Suprapubic skin (tissue), 3 donors: ENCODE results near the gene LSM3.

ENCODE experiments used
- CTCF ChIP-seq, 2 donors: fragments of 200-600 bp in 1 of 2; fragments of 450-650 bp in 1 of 2; sonication (generic) in 1 of 2; IDR thresholded peaks; one replicate each; pipeline ENCODE4 v1.5.1; 2016 to 2019; ENCODE audit warnings: antibody characterized with exemption in 2 of 2, mild to moderate bottlenecking in 1 of 2, moderate library complexity in 1 of 2
- EP300 ChIP-seq: sonication (generic); formaldehyde crosslinking; IDR thresholded peaks from one replicate; pipeline ENCODE4 v1.6.1; 2017; ENCODE audit warnings: antibody characterized with exemption
- POLR2A ChIP-seq, 2 donors: fragments of 450-650 bp; IDR thresholded peaks; one replicate each; pipeline ENCODE4 v1.6.1; 2017; ENCODE audit warnings: antibody characterized with exemption in 2 of 2, mild to moderate bottlenecking in 2 of 2, moderate library complexity in 2 of 2

DNA sequence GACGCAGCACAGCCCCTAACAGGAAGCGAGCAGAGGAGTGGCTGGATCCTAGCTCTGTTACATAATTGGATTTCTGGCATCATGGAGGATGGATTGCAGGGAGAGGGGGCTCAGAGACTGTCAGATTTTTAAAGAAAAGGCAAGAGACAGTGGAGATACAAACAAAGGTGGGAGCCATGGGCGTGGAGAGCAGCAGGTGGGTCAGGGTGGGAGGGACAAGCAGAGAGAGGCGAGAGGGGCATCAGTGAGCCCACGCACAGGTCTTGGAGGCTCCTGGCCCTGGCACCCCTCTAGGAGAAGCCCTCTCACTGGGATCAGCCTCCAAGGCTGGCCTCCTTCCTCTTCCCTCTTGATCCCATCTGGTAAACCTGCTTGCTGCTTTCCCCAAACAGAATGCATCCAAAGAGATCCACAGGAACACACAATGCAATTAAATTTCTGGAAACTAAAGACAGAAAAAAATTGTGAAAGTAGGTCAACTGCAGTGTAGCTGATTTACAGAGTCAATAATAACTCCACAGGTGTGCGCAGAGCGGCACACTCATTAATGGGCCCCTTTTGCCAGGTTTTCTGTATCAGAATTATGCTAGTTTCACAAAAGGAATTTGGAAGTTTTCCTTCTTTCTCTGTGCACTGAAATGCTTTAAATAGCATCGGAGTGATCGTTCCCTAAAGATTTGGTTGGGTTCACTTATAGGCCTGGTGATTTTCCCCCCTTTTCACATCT, 66.1 kb downstream of the LSM3 start:
- no peak for TF ChIP-seq POLR2A (IDR thresholded peaks at IDR 0.05)
- TF ChIP-seq CTCF (IDR thresholded peaks at IDR 0.05): no peak
- no peak for TF ChIP-seq EP300
